GM18867 (cell line): Measurements from ENCODE around the gene PHLDA2.
"Not testable (repeated sequence)": the region's sequence is repeated elsewhere in the genome, so short reads cannot be mapped to it uniquely, and the experiment has no call there.

Source experiments
- ATAC-seq: cut with Tn5 transposase; IDR thresholded peaks from one replicate; pipeline ENCODE4 v1.9.1; 2021; ENCODE audit warnings: mild to moderate bottlenecking, moderate library complexity; ENCODE audit not compliant: unreplicated experiment

PHLDA2 gene

DNA sequence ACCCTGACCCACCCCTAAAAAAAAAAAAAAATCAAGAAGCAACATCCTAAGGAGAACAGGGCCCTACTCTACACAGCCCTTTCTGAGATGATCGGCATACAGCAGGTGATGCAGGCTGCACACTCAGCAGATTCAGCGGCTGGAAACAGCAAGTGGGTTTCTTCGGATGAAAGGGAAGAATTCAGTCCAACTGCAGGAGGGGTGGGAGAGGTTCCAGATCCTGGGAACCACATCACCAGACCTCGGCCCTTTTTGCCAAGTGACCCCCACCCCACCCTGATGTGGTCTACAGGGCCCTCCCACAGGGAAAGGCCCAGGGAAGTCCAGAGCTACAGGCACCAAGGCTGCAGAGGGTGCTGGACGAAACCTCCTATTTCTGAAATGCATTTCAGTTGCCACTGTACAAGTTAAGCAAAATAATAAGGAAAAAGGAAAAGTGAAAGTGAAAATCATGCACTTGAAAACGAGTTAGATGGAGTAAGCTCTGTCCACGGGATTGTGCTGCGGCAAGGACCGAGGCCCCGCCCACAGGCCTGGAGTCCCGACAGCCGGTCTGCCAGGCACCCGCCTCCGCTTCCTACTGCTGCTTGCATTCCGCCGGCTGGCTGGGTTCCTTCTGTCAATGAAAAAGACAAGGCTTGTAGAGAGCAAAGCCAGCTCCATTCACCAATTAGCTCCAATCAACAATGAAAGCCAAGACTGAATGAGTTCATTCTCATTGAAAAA lies 16.0 kb upstream of the PHLDA2 start:
- no peak for ATAC-seq

- ATAC-seq: no peak
Measured at GRCh38 chr11:2944530-2944929, 15.3 kb upstream of the PHLDA2 start.

- ATAC-seq: no peak
Measured at GRCh38 chr11:2943711-2944118, 14.5 kb upstream of the PHLDA2 start.

DNA sequence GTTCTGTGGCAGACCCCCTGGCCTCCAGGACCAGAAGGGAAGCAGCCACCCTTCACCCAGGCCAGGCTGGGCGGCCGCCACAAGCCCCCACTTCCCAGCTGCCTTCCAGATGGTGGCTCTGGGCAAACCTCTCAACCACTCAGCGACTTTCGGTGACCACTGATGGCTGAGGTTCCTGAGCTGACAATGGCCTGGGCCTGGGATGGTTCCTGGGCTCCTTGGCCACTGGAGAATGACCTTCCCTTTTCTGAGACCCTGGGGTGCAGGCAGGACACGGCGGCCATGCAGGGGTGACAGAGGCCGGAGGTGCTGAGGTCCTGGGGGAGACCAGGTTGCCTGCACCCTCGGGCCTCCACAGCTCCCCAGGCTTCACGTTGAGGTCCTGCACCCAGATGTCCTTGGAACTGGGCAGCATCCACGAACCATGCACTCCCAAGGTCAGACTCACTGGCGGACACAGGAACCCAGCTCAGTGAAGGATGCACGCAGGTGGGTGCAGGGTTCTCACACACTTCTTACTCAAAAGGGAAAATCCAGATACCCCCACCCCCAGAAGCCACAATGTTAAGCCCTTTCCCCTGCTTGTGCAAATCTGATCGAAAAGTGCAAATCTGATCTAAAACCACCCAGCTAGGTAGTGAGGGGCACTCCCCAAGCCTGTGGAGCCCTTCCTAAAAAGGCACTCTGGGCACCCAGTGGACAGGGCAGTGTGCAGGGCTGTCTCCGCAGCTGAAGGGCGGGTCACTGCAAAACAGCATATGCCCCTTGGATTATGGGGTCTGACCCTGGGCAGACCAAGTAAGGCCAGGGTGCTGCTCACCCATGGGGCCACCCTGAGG lies 13.9 kb upstream of the PHLDA2 start:
- ATAC-seq: no peak

DNA sequence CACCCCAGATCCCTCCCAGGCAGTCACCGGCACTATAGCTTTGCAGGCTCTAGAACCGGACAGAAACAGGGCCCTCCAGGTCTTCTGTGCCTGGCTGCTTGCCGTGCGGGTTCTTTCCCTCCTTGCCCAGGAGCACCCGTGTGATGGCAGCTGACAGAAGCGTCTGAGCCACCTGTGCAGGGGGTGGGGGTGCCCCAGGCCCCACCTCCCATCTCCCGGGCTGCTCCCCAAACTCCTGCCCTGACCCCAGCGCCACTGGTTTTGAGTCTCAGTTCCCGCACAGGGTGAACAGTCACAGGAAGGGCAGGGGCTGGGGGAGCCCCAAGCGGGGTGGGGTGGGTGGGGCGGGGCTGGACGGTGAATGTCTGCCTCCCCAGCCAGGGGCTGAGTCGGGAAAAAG lies 13.2 kb upstream of the PHLDA2 start:
- no peak for ATAC-seq

DNA sequence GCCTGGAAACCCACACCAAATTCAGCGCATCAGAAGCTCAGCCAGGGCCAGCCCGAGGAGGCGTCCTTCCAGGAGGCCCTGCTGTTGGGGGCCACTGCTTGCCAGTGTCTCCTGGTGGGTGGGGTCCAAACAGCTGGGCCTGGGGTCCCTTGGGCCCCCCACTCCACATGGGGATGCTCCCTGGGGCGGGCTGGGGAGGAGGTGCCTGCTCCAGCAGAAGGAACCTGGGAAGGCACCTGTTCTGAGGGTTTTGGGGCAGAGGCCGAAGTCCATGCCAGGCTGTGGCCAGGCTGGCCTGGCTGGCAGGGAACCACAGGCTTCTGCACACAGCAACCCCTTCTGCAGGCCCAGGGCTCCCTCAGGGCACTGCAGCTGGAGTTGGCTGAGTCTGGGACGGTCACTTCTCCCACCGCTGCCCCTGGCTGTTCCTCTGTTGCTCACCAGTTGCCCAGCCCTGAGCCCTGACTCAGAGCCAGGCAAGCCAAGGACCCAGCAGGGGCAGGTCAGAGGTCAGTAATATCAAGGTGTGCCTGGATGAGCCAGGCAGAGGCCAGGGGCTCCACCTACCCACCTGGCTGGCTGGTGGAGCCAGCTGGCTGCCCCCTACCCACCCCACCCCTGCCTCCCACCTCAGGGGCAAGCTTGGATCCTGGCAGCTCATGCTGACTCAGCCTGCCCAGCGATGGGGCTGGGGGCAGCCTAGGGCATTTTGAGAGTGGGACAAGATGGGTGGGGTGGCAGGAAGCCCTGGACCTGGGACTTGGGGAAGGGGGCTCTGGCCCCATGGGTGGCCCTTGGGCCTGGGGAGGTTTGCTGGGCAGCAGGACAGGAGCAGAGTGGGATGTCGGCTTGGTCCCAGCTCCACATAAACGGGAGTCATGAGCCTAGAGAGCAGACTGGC lies 12.0 kb upstream of the PHLDA2 start:
- no peak for ATAC-seq

- no peak for ATAC-seq
Measured at GRCh38 chr11:2940147-2940920, 11.1 kb upstream of the PHLDA2 start.

GRCh38 chr11:2938458-2939418 lies 9.5 kb upstream of the PHLDA2 start:
- ATAC-seq: not testable (repeated sequence)

DNA sequence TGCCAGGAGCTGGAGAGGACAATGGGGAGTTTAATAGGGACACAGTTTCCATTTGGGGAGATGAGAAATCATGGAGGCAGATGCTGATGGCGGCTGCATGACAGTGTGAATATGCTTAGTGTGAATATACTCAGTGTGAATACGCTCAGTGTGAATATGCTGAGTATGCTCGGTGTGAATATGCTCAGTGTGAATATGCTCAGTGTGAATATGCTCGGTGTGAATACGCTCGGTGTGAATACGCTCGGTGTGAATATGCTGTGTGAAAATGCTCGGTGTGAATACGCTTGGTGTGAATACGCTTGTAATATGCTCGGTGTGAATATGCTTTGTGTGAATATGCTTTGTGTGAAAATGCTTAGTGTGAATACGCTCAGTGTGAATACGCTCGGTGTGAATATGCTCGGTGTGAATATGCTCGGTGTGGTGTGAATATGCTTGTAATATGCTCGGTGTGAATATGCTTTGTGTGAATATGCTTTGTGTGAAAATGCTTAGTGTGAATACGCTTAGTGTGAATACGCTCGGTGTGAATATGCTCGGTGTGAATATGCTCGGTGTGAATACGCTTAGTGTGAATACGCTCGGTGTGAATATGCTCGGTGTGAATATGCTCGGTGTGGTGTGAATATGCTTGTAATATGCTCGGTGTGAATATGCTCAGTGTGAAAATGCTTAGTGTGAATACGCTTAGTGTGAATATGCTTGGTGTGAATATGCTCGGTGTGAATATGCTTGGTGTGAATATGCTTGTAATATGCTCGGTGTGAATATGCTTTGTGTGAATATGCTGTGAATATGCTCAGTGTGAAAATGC lies 8.6 kb upstream of the PHLDA2 start:
- not testable (repeated sequence) for ATAC-seq

GRCh38 chr11:2934611-2935239 lies 5.5 kb upstream of the PHLDA2 start:
- ATAC-seq: no peak

DNA sequence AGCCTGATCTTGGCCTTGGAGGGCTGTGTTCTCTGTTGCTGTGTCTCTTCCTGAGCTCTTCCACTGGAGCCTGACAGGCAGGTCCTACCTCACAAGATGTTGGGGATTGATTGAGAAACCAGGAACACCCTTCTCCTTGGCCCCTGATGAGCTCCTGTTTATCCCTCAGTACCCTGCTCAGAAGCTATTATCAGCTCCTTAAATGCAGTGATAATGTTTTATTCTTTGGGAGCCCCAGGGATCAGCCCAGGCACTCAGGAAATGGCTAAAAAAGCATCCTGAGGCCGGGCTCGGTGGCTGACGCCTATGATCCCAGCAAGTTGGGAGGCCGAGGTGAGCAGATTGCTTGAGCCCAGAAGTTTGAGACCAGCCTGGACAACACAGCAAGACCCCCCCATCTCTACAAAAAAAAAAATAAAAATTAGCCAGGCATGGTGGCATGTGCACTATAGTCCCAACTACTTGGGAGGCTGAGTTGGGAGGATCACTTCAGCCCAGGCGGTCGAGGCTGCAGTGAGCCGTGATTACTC lies 4.9 kb upstream of the PHLDA2 start:
- no peak for ATAC-seq

DNA sequence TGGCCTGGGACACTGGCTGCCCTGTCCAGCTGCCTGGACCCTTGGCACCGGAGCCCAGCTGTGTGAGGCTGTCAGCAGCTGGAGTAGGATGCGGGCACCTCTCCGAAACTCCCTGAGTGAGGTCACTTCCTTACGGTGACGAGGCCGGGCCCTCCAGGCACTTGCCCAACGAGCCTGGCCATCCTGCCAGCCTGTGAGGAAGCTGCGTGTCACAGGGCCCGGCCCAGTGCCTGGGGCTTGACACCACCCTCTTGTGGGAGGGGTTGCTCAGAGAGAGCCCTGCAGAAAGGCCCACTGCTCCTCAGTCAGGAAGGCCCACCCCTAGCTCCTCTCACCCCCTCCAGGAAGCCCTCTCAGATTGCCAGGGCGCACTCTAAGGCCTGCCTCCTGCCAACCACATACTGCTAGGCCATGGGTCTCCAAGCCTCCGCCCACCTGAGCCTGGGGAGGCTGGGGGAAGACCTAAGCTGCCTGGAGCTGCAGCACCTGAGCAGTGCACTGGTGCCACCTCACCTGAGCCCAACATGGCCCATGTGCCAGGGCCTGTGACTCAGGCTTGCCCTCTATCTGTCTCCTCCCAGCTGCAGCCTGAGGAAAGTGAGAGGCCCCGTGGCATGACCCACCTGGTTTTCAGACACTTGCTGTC lies 4.3 kb upstream of the PHLDA2 start:
- ATAC-seq: no peak

DNA sequence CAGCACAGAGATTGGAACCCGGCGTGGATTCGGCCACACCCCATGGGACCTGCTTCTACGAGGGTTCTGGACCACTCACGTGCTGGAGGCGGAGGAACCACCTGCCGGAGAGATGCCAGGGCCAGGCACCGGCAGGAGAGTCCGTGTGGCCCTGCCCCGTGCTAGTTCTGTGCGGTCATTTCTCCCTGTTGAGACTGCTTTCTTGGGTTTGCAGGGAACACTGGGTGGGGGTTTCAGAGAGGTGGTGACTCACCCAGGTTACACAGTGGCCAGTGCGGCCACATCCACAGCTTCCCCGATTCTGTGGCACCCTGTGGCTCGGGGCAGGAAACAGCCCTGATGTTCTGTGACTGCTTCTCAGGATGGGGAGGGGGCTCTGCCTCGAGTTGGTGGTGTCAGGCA lies 3.6 kb upstream of the PHLDA2 start:
- ATAC-seq: no peak

DNA sequence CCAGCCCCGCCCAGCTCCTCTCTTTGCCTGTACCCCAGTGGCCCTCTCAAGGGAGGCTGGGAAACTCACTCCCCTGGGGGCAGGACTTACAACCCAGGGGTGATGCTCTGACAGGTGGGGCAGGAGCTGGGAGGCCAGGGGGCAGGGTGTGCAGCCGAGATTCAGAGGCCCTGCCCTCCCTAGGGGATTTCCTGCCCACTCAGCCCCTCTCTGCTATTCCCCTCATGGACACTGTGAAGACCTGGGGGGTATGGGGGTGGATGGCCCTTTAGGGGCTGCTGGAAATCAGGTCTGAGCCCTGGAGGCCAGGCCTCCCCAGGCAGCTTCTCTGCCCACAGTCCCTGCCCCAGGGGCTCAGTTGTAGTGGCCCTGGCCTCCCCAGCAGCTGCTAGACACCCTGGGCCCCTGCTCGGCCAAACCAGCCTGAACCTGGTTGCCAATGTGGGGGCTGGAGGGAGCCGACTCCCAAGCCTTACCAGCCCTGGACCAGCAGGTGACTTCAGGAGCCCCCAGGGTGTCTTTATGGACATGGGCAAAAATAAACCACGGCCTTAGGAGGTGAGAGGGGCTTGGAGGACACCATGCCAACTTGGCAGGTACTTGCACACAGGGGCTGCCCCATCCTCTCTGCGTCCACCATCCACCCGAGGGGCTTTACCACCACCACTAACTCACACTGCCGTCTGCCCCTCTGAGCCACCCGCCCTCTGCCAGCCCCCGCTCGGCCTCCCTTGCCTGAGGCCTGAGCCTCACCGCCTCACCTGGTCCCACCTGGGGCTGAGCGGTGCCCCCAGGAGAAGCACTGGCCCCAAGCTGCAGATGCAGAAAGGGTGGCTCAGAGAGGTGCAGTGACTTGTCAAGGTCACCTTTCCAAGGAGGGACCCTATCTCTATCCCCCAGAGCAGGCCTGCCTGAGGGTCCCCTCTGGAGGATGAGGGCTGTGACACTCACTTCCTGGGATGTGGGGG lies 2.8 kb upstream of the PHLDA2 start:
- no peak for ATAC-seq

- no peak for ATAC-seq
Measured at GRCh38 chr11:2931420-2931746, 2.2 kb upstream of the PHLDA2 start.

DNA sequence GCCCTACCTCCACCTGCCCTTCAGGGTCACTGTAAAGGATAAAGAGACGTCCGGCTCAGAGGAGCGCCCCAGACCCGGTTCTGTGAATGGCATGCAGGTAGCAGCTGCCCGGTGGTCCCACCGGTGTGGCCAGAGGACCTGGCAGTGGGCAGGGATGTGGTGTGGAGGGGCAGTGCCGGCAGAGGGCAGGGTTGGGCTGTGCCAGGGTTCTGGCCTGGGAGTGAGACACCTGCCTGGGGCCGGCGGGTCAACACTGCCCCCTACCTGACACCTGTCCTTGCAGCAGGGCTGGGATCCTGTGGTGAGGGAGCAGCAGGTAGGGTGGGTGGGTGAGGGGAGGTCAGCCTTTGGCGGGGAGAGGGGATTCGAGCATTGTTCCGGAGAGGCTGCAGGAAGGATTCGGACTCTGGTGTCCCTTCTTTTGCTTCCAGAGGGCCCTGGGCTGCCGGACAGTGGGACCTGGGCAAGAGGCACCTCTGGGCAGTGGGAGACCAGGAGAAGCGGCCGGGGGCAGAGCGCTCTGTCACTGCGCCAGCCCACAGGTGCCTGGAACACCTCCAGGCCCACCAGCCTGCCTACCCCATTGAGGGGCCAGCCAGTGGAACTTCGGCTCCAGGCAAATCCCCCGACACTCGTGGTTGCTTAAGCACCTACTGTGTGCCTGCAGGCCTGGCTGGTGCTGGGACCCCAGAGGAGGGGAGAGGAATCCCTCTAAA lies 1.6 kb upstream of the PHLDA2 start:
- ATAC-seq: peak; percentile 44
